A673 (cell line): ENCODE data around the gene DLG4.
A peak's percentile ranks its signal among the peaks of the same experiment; 100 is the strongest.

Source experiments
- EZH2 ChIP-seq: fragments of 200-600 bp; sonication (generic); IDR thresholded peaks from 2 replicates; pipeline ENCODE4 v1.6.1; 2017; ENCODE audit warnings: borderline replicate concordance, low read depth, mild to moderate bottlenecking, mixed read lengths, antibody characterized with exemption, low read length; ENCODE audit not compliant: poor library complexity, severe bottlenecking
- TF ChIP-seq, protein P1 (sequence below): fragments of 300-800, 200-600 bp; sonication (generic); conservative IDR thresholded peaks from 2 replicates; pipeline ENCODE4 v1.5.1; 2017; ENCODE audit warnings: low read depth, mild to moderate bottlenecking, antibody characterized with exemption, low read length, moderate library complexity, mixed read lengths

DNA sequence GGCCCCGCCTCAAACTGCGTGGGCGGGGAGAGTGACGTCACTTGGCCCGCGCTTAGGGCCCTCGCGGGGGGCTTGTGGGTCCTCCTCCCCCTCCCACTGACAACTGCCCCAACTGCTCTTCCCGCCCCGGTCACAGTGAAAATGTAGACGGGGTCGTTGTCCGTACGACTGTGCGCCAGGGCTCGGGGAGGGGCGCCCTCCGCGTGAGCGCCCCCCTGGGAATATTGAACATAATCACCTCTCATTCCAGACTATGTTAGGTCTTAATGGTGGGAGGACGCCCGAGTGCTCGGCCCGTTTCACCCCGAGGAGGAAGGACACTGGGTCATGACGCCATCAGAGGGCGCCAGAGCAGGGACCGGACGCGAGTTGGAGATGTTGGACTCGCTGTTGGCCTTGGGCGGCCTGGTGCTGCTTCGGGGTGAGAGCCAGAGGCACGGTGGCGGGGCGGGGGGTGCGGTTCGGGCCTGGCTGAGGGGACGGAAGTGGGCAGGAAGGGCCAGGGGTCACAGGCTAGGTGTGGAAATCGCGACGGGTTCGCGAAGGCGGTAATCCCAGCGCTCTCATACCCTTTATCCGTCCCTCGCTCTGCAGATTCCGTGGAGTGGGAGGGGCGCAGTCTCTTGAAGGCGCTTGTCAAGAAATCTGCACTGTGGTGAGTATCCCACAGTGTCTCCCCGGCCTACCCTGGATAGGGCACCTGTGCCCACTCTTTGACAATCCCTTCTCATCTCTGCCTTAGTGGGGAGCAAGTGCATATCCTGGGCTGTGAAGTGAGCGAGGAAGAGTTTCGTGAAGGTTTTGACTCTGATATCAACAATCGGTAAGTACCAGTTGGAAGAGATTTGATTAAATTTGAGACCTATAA, 32.8 kb upstream of the DLG4 start, which contains the start of gene ELP5:
- TF ChIP-seq, protein P1, sequence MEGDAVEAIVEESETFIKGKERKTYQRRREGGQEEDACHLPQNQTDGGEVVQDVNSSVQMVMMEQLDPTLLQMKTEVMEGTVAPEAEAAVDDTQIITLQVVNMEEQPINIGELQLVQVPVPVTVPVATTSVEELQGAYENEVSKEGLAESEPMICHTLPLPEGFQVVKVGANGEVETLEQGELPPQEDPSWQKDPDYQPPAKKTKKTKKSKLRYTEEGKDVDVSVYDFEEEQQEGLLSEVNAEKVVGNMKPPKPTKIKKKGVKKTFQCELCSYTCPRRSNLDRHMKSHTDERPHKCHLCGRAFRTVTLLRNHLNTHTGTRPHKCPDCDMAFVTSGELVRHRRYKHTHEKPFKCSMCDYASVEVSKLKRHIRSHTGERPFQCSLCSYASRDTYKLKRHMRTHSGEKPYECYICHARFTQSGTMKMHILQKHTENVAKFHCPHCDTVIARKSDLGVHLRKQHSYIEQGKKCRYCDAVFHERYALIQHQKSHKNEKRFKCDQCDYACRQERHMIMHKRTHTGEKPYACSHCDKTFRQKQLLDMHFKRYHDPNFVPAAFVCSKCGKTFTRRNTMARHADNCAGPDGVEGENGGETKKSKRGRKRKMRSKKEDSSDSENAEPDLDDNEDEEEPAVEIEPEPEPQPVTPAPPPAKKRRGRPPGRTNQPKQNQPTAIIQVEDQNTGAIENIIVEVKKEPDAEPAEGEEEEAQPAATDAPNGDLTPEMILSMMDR = peak; percentile 46
- no peak for TF ChIP-seq EZH2
